K562 (cell line): ENCODE measurements around the gene FAM169A. TPM values are rescaled to one million over a fixed set of nuclear protein-coding genes. Genes with fewer than 3 reads are reported as not detected.

Experiments
- ATAC-seq: fragments of 200-7000 bp; cut with Tn5 transposase; 3 replicates; pipeline ENCODE4 v1.9.1; 2020; ENCODE audit warnings: moderate library complexity
- BruUV-seq: library from RNA; stranded (reverse); fragments of 400-500 nt; replicated peaks from 2 replicates; lab custom pipeline; 2021; lab: Mats Ljungman, UMichigan
- CTCF ChIA-PET: fragments of 300-600 bp; formaldehyde crosslinking; extraction: SDS; loops from one replicate; lab custom pipeline; 2021; ENCODE audit warnings: low intra/inter-chr PET ratio; lab: Yijun Ruan, JAX
- POLR2A ChIA-PET: fragments of 300-600, 350-650 bp; sonication (Branson Sonifier 250); formaldehyde crosslinking; extraction: SDS; loops from one replicate; lab custom pipeline; 2021; ENCODE audit warnings: antibody characterized with exemption, inconsistent platforms; lab: Yijun Ruan, JAX
- DNase-seq, 4 experiments: peaks; one replicate each; pipeline versions ENCODE4 v3.0.0 to v3.0.0-alpha.2; 2011 to 2018; ENCODE audit warnings: low spot score in 3 of 4, mixed read lengths in 3 of 4; ENCODE audit errors: extremely low read depth in 1 of 4
- FAIRE-seq: peaks from 2 replicates; lab custom pipeline; 2011; peaks lifted over from hg19 to GRCh38; lab: Jason Lieb, UNC
- H2AFZ ChIP-seq: 2 replicates; pipeline ENCODE4 v1.6.0; 2011; ENCODE audit warnings: low read depth, low read length, control low read depth, inconsistent platforms
- H3K27ac ChIP-seq: fragments of 200-600 bp; 3 replicates; pipeline ENCODE4 v1.8.0; 2011; ENCODE audit warnings: low read depth, mild to moderate bottlenecking, control low read depth, inconsistent platforms, low read length, moderate library complexity, mixed read lengths; ENCODE audit errors: extremely low read depth
- H3K27me3 ChIP-seq, 2 experiments: fragments of 300-600 bp in 1 of 2; 2 replicates in 1 of 2; 3 replicates in 1 of 2; pipeline versions ENCODE4 v1.6.0 to v1.8.0; 2011; ENCODE audit warnings: inconsistent platforms in 2 of 2, low read length in 2 of 2, mild to moderate bottlenecking in 1 of 2, mixed read lengths in 1 of 2, moderate library complexity in 1 of 2; ENCODE audit not compliant: control insufficient read depth in 2 of 2, insufficient read depth in 2 of 2
- H3K36me3 ChIP-seq: fragments of 300-600 bp; 3 replicates; pipeline ENCODE4 v1.8.0; 2011; ENCODE audit warnings: mild to moderate bottlenecking, low read length, inconsistent platforms; ENCODE audit not compliant: control insufficient read depth, insufficient read depth
- H3K4me1 ChIP-seq, 2 experiments: fragments of 200-600 bp in 1 of 2; replicated peaks in 1 of 2; 2 replicates in 1 of 2; 3 replicates in 1 of 2; pipeline versions ENCODE4 v1.5.1 to v1.8.0; 2011; ENCODE audit warnings: inconsistent platforms in 2 of 2, low read length in 2 of 2, mild to moderate bottlenecking in 1 of 2, mixed read lengths in 1 of 2, moderate library complexity in 1 of 2; ENCODE audit not compliant: control insufficient read depth in 2 of 2, insufficient read depth in 2 of 2
- H3K4me2 ChIP-seq: 2 replicates; pipeline ENCODE4 v1.6.1; 2011; ENCODE audit warnings: low read length, control low read depth, inconsistent platforms, mixed read lengths; ENCODE audit not compliant: insufficient read depth
- H3K4me3 ChIP-seq: fragments of 200-600 bp; sonication (generic), shearing (Covaris generic); 2 replicates; pipeline ENCODE4 v1.5.1; 2016; ENCODE audit warnings: control low read depth, inconsistent platforms
- H3K79me2 ChIP-seq: fragments of 200-600 bp; 3 replicates; pipeline ENCODE4 v1.8.0; 2011; ENCODE audit warnings: low read length, inconsistent platforms; ENCODE audit not compliant: control insufficient read depth, insufficient read depth
- H3K9ac ChIP-seq, 2 experiments: 2 replicates each; pipeline versions ENCODE4 v1.6.0 to v1.6.1; 2011; ENCODE audit warnings: low read depth in 2 of 2, low read length in 2 of 2, control low read depth in 1 of 2, inconsistent platforms in 1 of 2, mild to moderate bottlenecking in 1 of 2, mixed read lengths in 1 of 2; ENCODE audit not compliant: insufficient read depth in 1 of 2
- H3K9me1 ChIP-seq: one replicate; pipeline ENCODE4 v1.6.0; 2011; ENCODE audit warnings: inconsistent platforms, mild to moderate bottlenecking, low read length, moderate library complexity; ENCODE audit not compliant: control insufficient read depth, insufficient read depth
- H3K9me3 ChIP-seq: replicated peaks from 2 replicates; pipeline ENCODE4 v1.5.1; 2011; ENCODE audit warnings: low read depth, low read length, inconsistent platforms; ENCODE audit not compliant: control insufficient read depth, insufficient read depth
- H4K20me1 ChIP-seq: replicated peaks from 2 replicates; pipeline ENCODE4 v1.6.1; 2011; ENCODE audit warnings: low read length, inconsistent platforms, mixed read lengths; ENCODE audit not compliant: control insufficient read depth, insufficient read depth
- ARID4B ChIP-seq: sonication (generic); formaldehyde crosslinking; IDR thresholded peaks from 2 replicates; pipeline ENCODE4 v1.8.0; 2022; ENCODE audit warnings: mild to moderate bottlenecking, missing genetic modification reagents
- CBFB ChIP-seq: sonication (generic); formaldehyde crosslinking; IDR thresholded peaks from 2 replicates; pipeline ENCODE4 v1.4.0; 2020; ENCODE audit warnings: mild to moderate bottlenecking, missing genetic modification reagents
- FOS ChIP-seq: IDR thresholded peaks from 3 replicates; pipeline ENCODE4 v1.6.1; 2011; ENCODE audit not compliant: insufficient read length; ENCODE audit errors: extremely low read depth
- HDAC8 ChIP-seq: fragments of 450-650 bp; IDR thresholded peaks from 2 replicates; pipeline ENCODE4 v1.6.1; 2016; ENCODE audit warnings: mild to moderate bottlenecking, missing genetic modification characterization, moderate library complexity, missing compliant biosample characterization
- PCBP1 ChIP-seq: fragments of 200-400 bp; formaldehyde crosslinking; IDR thresholded peaks from 2 replicates; pipeline ENCODE4 v1.6.1; 2018; ENCODE audit warnings: mild to moderate bottlenecking, low read depth, low read length; ENCODE audit not compliant: poor library complexity, severe bottlenecking
- RBM34 ChIP-seq: fragments of 200-400 bp; formaldehyde crosslinking; IDR thresholded peaks from 2 replicates; pipeline ENCODE4 v1.6.1; 2018; ENCODE audit warnings: low read length, borderline replicate concordance; ENCODE audit not compliant: insufficient read depth
- RCOR1 ChIP-seq, 2 experiments: IDR thresholded peaks; 2 replicates each; pipeline ENCODE4 v1.6.1; 2012; ENCODE audit warnings: low read depth in 2 of 2, low read length in 2 of 2, borderline replicate concordance in 1 of 2, improper control_type of control experiment in 1 of 2
- SRSF9 ChIP-seq: fragments of 200-400 bp; formaldehyde crosslinking; IDR thresholded peaks from 2 replicates; pipeline ENCODE4 v1.6.1; 2017; ENCODE audit warnings: low read depth, low read length, borderline replicate concordance
- THRA ChIP-seq: fragments of 450-650 bp; IDR thresholded peaks from 2 replicates; pipeline ENCODE4 v1.6.1; 2017; ENCODE audit warnings: mild to moderate bottlenecking, moderate library complexity
- WGBS: fragments of 100-300 bp; shearing (Covaris generic); methylation state at CpG from one replicate; pipeline ENCODE4 v1.1.6; 2016; ENCODE audit warnings: low coverage, mixed read lengths; ENCODE audit not compliant: insufficient coverage; ENCODE audit errors: missing lambda C conversion rate; 5-methylcytosine and 5-hydroxymethylcytosine counted together
- in situ Hi-C: fragments of 300-500 bp; cut with MboI; formaldehyde crosslinking; loops from 4 replicates; pipeline ENCODE4 v1.15.0; 2018; ENCODE audit warnings: inconsistent platforms, mixed read lengths
- intact Hi-C: fragments of 100-400 bp; cut with micrococcal nuclease; formaldehyde crosslinking; loops from 2 replicates; pipeline ENCODE4 v1.14.2; 2022
- polyA plus RNA-seq, 8 experiments: library from polyadenylated mRNA; depleted of rRNA in 4 of 8; stranded (reverse) in 5 of 8; unstranded in 3 of 8; fragments of >200 nt; fragmentation: Nextera tagmentation in 2 of 8; fragmentation: Illumina TruSeq in 1 of 8; extraction: Ambion mirVana in 2 of 8; extraction: Trizol in 1 of 8; gene quantifications; 2 replicates each; pipeline versions ENCODE4 v1.2.1 to v1.2.3, GENCODE V29; 2011 to 2014; ENCODE audit warnings: inconsistent platforms in 1 of 8, missing spikeins in 1 of 8
- total RNA-seq, 7 experiments: library from RNA; depleted of rRNA in 6 of 7; stranded (reverse); fragments of >200 nt in 6 of 7; fragmentation: Illumina TruSeq in 2 of 7; extraction: Trizol in 2 of 7; gene quantifications; 2 replicates each; pipeline versions ENCODE4 v1.2.1 to v1.2.3, GENCODE V29; 2011 to 2021; ENCODE audit warnings: low replicate concordance in 1 of 7

Gene FAM169A
- total and polyA plus RNA-seq, 9 of the 15 experiments (the other 6 are each of a cell fraction or from before 2014, with no cell fraction given) = 0.01 to 0.04 TPM; not detected in 7

DNA sequence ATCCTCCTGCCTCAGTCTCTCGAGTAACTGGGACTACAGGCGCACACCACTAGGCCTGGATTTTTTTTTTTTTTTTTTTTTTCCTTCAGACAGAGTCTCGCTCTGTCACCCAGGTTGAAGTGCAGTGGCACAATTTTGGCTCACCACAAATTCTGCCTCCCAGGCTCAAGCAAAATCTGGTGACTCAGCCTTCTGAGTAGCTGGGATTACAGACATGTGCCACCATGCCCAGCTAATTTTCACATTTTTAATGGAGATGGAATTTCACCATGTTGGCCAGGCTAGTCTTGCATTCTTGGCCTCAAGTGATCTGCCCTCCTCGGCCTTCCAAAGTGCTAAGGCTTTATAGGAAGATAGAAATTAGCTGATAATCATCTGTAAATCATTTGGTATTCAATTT is 55.3 kb downstream of the FAM169A start:
- H4K20me1 ChIP-seq = no peaks in the 10 kb centered on the region
- H3K9ac ChIP-seq = no peak overlapping the region
- DNase-seq (no peak), ATAC-seq (no peak), FAIRE-seq (no peak)
- 0% methylated on average over 3 of the region's 4 CpGs for WGBS
- no peak overlapping the region for H2AFZ ChIP-seq
- H3K4me2 ChIP-seq = no peak overlapping the region
- H3K9me1 ChIP-seq = no peaks in the 10 kb centered on the region
- intact Hi-C loops (no loop called here), in situ Hi-C loops (no loop called here)
- H3K4me3 ChIP-seq = no peak overlapping the region
- no peaks in the 10 kb centered on the region for H3K9me3 ChIP-seq
- no peaks in the 10 kb centered on the region for H3K4me1 ChIP-seq
- no peaks in the 10 kb centered on the region for H3K36me3 ChIP-seq
- no peak overlapping the region for H3K27ac ChIP-seq
- ChIA-PET POLR2A (no interaction called here), CTCF (no interaction called here)
- TF ChIP-seq RBM34 (no peak), RCOR1 (IDR thresholded peaks at IDR 0.05; ENCODE audit: borderline replicate concordance in 1 of 2, low read depth in 2 of 2, low read length in 2 of 2) (no peak), CBFB (CRISPR knock-in tag) (no peak), SRSF9 (no peak), HDAC8 (tag) (no peak), FOS (no peak), THRA (no peak), ARID4B (CRISPR knock-in tag) (no peak), PCBP1 (no peak)
- no TSS peak for BruUV-seq
- no peaks in the 10 kb centered on the region for H3K79me2 ChIP-seq
- H3K27me3 ChIP-seq = peaks cover 4 to 5% of the 10 kb centered on the region in 2 experiments; a peak in 3 of 5 replicates
